Choroid plexus epithelial cell (primary cell): Measurements from ENCODE around the gene EMX2.

Experiments used
- DNase-seq: peaks from one replicate; pipeline ENCODE4 v3.0.0-alpha.2; 2010; ENCODE audit warnings: low read depth
- H3K4me3 ChIP-seq: 2 replicates; pipeline ENCODE4 v1.5.1; 2011; ENCODE audit warnings: low read depth, mild to moderate bottlenecking, control low read depth, low read length, moderate library complexity
- CTCF ChIP-seq: conservative IDR thresholded peaks from 2 replicates; pipeline ENCODE4 v1.5.1; 2011; ENCODE audit warnings: low read depth, mild to moderate bottlenecking, control low read depth, inconsistent platforms, low read length, moderate library complexity

The EMX2 gene

GRCh38 chr10:117590101-117590875 lies 47.7 kb downstream of the EMX2 start:
- no peak for TF ChIP-seq CTCF
- peak; percentile 43 for DNase-seq
- no peak overlapping the region for H3K4me3 ChIP-seq

DNA sequence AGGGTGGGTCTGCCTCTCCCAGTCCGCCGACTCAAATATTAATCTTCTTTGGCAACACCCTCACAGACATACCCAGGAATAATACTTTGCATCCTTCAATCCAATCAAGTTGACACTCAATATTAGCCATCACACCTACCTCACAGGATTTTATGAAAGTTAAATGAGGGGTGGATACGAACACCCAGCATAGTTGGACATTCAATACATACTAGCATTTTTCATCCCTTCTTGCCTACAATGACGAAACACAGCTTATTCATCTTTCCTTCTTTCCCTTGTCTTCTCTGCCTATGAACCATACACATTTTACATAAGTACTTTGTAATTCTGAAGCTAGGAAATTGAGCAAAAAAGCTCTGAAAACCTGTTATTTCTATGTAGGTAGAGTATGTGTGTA lies 48.5 kb downstream of the EMX2 start:
- no peak for DNase-seq
- no peak for TF ChIP-seq CTCF
- no peak overlapping the region for H3K4me3 ChIP-seq

GRCh38 chr10:117594722-117595121 lies 52.2 kb downstream of the EMX2 start:
- peak; percentile 13 for DNase-seq
- no peak overlapping the region for H3K4me3 ChIP-seq
- TF ChIP-seq CTCF: no peak

DNA sequence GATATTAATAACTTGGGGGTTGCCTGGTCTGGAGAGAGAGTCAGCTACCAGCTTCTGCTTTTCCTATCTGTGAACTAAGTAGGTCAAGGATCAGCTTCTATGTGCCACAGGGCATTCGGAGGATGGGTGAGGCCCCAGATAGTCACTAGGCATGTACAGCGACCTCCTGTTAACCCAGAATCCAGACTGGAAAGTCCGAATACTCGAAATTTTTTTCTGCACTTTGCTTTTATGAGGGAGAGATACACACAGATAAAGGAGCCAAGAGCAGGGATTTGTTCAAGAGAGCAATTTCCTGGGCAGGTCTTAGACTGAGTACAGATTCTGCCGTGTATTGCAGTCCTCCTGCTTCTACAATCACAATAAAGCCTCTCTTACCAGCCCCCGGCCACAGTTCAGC lies 54.2 kb downstream of the EMX2 start:
- no peak for DNase-seq
- no peak for TF ChIP-seq CTCF
- no peak overlapping the region for H3K4me3 ChIP-seq

GRCh38 chr10:117597216-117597615 lies 54.7 kb downstream of the EMX2 start:
- DNase-seq: no peak
- H3K4me3 ChIP-seq: no peak overlapping the region
- no peak for TF ChIP-seq CTCF
